Left ventricle myocardium inferior (tissue), 1 donor: ENCODE results near the gene FERD3L. TPM values are rescaled to one million over a fixed set of nuclear protein-coding genes. Genes with fewer than 3 reads are reported as not detected.

ENCODE experiments used
- DNase-seq: peaks from one replicate; pipeline ENCODE4 v3.0.0-alpha.2; 2020
- H3K27ac ChIP-seq: fragments of 200-600 bp; replicated peaks from 2 replicates; pipeline ENCODE4 v1.8.0; 2021
- H3K27me3 ChIP-seq: fragments of 200-600 bp; 2 replicates; pipeline ENCODE4 v1.8.0; 2021; ENCODE audit warnings: low read depth
- H3K36me3 ChIP-seq: fragments of 200-600 bp; 2 replicates; pipeline ENCODE4 v1.8.0; 2021
- H3K4me1 ChIP-seq: fragments of 200-600 bp; 2 replicates; pipeline ENCODE4 v1.8.0; 2021
- H3K4me3 ChIP-seq: fragments of 200-600 bp; 2 replicates; pipeline ENCODE4 v1.8.0; 2021; ENCODE audit warnings: mild to moderate bottlenecking, moderate library complexity
- H3K9me3 ChIP-seq: fragments of 200-600 bp; replicated peaks from 2 replicates; pipeline ENCODE4 v1.8.0; 2021
- CTCF ChIP-seq: fragments of 200-600 bp; IDR thresholded peaks from 2 replicates; pipeline ENCODE4 v1.8.0; 2021; ENCODE audit warnings: antibody characterized with exemption, mild to moderate bottlenecking, borderline replicate concordance
- intact Hi-C: fragments of 100-400 bp; cut with micrococcal nuclease; formaldehyde crosslinking; loops from one replicate; pipeline ENCODE4 v1.11.0; 2022
- total RNA-seq: library from RNA; stranded (reverse); fragmentation: NEBNext Ultra II Directional; extraction: Animal tissue kit (Norgen Biotek cat#: 25700); gene quantifications from one replicate; pipeline ENCODE4 v1.2.1, GENCODE V29; 2021
- donor health status: DM: no; HTN: yes; CAD: no; lungs with severe emphysema.

Gene FERD3L
- total RNA-seq, 1 donor from 2014 or later = not detected

DNA sequence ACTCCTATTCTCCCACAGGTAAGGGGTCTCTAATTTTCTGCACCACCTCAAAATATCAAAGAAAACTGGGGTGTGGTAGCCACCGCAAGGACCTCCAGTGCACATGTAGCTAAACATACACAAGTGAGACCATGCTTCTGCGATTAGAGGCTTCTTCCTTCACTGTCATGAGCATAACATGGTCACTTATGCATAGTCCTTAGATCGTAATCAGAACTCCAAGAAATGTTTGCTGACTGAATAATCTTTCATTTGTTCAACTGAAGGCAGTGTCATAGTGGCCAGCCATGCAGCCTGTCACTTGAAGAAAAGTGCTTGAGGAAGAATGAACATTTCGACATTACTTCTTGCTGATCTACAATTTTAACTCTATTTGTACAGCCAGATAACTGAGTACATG lies 42.3 kb downstream of the FERD3L start:
- H3K27me3 ChIP-seq = peaks cover 77% of the 10 kb centered on the region
- intact Hi-C loops = no loop called here

DNA sequence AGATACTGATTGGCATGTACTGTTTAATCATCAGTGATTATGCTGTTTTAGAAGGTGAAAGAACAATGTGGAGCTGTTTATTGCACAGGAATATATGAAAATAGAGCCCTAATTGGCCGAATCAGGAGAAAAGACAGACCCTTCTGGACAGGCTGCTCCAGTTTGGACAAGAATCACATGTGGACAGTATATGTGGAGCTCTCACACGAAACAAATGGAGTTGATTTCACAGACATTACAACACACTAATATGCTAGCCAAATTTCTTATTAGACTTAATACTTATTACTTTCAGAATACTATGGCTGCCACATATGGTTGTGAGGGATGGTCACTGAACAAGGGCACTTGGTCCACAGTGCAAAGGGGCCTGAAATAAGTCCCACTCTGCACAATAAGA lies 43.3 kb downstream of the FERD3L start:
- H3K9me3 ChIP-seq = no peaks in the 10 kb centered on the region
- intact Hi-C loops = no loop called here
- peaks cover 13% of the 10 kb centered on the region for H3K4me1 ChIP-seq
- no peaks in the 10 kb centered on the region for H3K36me3 ChIP-seq
- DNase-seq = no peak
- no peak for TF ChIP-seq CTCF
- peaks cover 67% of the 10 kb centered on the region for H3K27me3 ChIP-seq
- H3K4me3 ChIP-seq = no peak overlapping the region
- no peak overlapping the region for H3K27ac ChIP-seq

More for the DNA sequence above, 42.3 kb downstream of the FERD3L start:
- Histone ChIP-seq H3K36me3 (no peaks in the 10 kb centered on the region), H3K27ac (no peak overlapping the region), H3K4me3 (no peak overlapping the region), H3K4me1 (peaks cover 23% of the 10 kb centered on the region), H3K9me3 (no peaks in the 10 kb centered on the region)
- TF ChIP-seq CTCF = no peak
- DNase-seq = no peak

GRCh38 chr7:19101472-19101871 lies 43.7 kb downstream of the FERD3L start:
- TF ChIP-seq CTCF = no peak
- Histone ChIP-seq H3K9me3 (no peaks in the 10 kb centered on the region), H3K36me3 (no peaks in the 10 kb centered on the region), H3K27me3 (peaks cover 62% of the 10 kb centered on the region), H3K4me3 (no peak overlapping the region), H3K4me1 (peaks cover 9% of the 10 kb centered on the region), H3K27ac (no peak overlapping the region)
- intact Hi-C loops = no loop called here
- no peak for DNase-seq

DNA sequence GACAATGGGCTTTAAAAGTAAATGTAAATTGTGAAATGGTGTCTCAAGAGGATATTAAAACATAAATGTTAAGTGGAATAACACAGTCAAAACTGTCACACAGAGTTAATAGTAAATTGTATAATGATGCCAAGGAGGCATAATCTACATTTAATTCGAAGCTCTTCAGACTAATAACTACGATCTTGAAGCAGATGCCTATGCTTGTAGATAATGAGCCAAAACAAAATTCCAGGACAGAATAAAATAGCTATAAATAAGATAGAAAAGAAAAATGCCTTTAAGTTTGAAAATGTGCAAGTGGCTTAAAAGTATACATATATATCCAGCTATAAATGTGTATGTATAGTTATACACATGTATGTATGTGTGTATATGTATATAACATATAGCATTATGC lies 45.3 kb downstream of the FERD3L start:
- peaks cover 47% of the 10 kb centered on the region for H3K27me3 ChIP-seq

DNA sequence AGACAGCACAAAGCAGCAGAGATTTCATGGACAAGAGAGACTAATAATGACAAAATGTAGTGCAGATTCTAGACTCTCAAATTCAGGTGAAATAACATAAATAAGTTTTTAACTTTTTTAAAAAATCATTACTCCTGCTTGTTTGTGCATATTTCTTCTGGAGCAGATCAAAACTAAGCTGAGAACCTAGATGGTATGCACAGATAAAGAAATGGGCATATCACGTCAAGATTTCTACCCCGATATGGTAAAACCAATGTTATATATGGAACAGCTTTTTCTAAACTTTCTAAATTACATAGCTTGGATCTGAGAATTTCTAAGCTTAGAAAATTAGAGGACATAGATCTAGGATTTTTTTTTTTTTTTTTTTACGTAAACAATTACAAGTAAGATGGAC lies 46.0 kb downstream of the FERD3L start:
- intact Hi-C loops = no loop called here

More for the DNA sequence above, 45.3 kb downstream of the FERD3L start:
- Histone ChIP-seq H3K9me3 (no peaks in the 10 kb centered on the region), H3K4me1 (no peaks in the 10 kb centered on the region), H3K4me3 (no peak overlapping the region), H3K27ac (no peak overlapping the region), H3K36me3 (no peaks in the 10 kb centered on the region)
- DNase-seq = no peak
- intact Hi-C loops = no loop called here
- TF ChIP-seq CTCF = no peak

More for the DNA sequence above, 46.0 kb downstream of the FERD3L start:
- Histone ChIP-seq H3K36me3 (no peaks in the 10 kb centered on the region), H3K4me1 (no peaks in the 10 kb centered on the region), H3K27me3 (peaks cover 40% of the 10 kb centered on the region), H3K27ac (no peak overlapping the region), H3K4me3 (no peak overlapping the region), H3K9me3 (no peaks in the 10 kb centered on the region)
- no peak for DNase-seq
- TF ChIP-seq CTCF = no peak
